Subcutaneous abdominal adipose tissue (tissue), 5 donors: ENCODE measurements around the gene EDIL3.

ENCODE experiments used
- H3K27ac ChIP-seq: one replicate; pipeline ENCODE4 v1.7.0; 2013; ENCODE audit warnings: low read depth, mild to moderate bottlenecking, inconsistent platforms, low read length, moderate library complexity
- H3K27me3 ChIP-seq, 5 donors: one replicate each; pipeline ENCODE4 v1.7.0; 2013; ENCODE audit warnings: low read length in 5 of 5, inconsistent platforms in 1 of 5; ENCODE audit not compliant: control insufficient read depth in 5 of 5, insufficient read depth in 4 of 5
- H3K36me3 ChIP-seq, 5 donors: one replicate each; pipeline ENCODE4 v1.7.0; 2013; ENCODE audit warnings: low read length in 5 of 5; ENCODE audit not compliant: control insufficient read depth in 5 of 5, insufficient read depth in 5 of 5
- H3K4me1 ChIP-seq, 5 donors: one replicate each; pipeline ENCODE4 v1.7.0; 2013; ENCODE audit warnings: low read length in 5 of 5, mild to moderate bottlenecking in 3 of 5, moderate library complexity in 1 of 5; ENCODE audit not compliant: control insufficient read depth in 5 of 5, insufficient read depth in 5 of 5
- H3K4me3 ChIP-seq, 5 donors: one replicate each; pipeline ENCODE4 v1.7.0; 2013; ENCODE audit warnings: low read length in 5 of 5, low read depth in 1 of 5
- H3K9ac ChIP-seq, 5 donors: one replicate each; pipeline ENCODE4 v1.7.0; 2013; ENCODE audit warnings: low read length in 5 of 5, mild to moderate bottlenecking in 4 of 5, moderate library complexity in 3 of 5
- H3K9me3 ChIP-seq, 5 donors: one replicate each; pipeline ENCODE4 v1.7.0; 2013; ENCODE audit warnings: low read length in 5 of 5; ENCODE audit not compliant: control insufficient read depth in 5 of 5
- donor health status: healthy.
- donor health status: healthy.
- donor health status: healthy.
- donor health status: healthy.
- donor health status: healthy.

The EDIL3 gene

DNA sequence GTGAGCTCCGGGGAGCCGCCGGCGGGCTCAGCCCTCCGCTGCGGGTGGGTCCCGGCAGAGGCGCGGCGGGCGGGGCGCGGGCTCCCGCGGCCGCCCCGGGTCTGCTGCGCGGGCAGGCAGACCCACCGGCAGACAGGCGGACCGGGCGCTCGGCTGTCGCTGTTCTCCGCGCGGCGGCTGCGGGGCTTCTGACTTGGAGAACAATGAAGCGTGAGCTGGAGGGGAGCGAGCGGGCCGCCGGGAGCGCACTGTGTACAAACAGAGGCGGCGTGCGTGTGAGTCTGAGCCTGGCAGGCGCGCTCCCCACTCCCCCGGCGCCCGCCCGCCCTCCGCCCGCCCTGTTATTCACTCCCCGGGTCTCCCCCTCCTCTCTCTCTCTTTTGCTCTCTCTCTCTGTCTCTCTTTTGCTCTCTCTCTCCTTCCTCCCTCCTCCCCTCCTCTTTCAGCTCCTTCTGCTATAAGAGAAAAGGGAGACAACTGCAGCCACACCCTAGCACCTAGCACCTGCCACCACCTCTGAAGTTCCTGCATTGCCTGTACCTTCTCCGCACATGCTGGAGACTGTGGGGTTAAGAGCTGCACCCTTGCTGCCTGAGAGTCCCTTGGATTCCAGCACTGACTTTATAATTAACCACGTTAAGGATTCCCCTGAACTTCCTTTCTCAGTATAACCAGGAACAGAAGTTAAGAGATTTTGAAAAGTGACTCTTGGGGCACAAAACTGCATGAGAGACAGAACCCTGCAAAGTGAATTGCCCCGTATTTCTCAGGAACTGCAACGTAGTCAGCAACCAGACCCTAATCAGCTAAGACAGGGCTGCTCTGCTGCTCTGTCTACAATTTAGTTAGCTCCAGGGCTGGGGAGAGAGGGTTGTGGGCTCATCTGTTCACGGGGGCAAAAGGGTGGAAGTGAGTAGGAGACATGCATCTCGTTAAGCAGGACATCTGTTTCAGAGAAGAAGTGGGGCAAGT, at the start of gene EDIL3:
Gene EDIL3 (minus strand): TSS at position 277 of the 972 bp plus-strand sequence. CDS start 506 bp downstream, outside the sequence.
- Histone ChIP-seq H3K4me1 (peaks cover 0 to 28% (median 26%) of the 10 kb centered on the region in 5 donors), H3K27me3 (peaks cover 20 to 33% (median 31%) of the 10 kb centered on the region in 5 donors), H3K27ac (no peak within 1 kb of the TSS), H3K4me3 (peak within 1 kb of the TSS; percentile 22 to 72 (median 63)), H3K9me3 (no peaks in the 10 kb centered on the region), H3K9ac (peak within 1 kb of the TSS in 1 of 5 donors; percentile 8), H3K36me3 (no peaks in the 10 kb centered on the region)

- no peak overlapping the region for H3K4me3 ChIP-seq
- no peak overlapping the region for H3K9ac ChIP-seq
- H3K9me3 ChIP-seq: no peaks in the 10 kb centered on the region
- no peaks in the 10 kb centered on the region for H3K36me3 ChIP-seq
- H3K27me3 ChIP-seq: no peaks in the 10 kb centered on the region
- no peak overlapping the region for H3K27ac ChIP-seq
- H3K4me1 ChIP-seq: peaks cover 0 to 6% (median 0%) of the 10 kb centered on the region in 5 donors
Measured at GRCh38 chr5:84433461-84433860, 48.8 kb upstream of the EDIL3 start.

DNA sequence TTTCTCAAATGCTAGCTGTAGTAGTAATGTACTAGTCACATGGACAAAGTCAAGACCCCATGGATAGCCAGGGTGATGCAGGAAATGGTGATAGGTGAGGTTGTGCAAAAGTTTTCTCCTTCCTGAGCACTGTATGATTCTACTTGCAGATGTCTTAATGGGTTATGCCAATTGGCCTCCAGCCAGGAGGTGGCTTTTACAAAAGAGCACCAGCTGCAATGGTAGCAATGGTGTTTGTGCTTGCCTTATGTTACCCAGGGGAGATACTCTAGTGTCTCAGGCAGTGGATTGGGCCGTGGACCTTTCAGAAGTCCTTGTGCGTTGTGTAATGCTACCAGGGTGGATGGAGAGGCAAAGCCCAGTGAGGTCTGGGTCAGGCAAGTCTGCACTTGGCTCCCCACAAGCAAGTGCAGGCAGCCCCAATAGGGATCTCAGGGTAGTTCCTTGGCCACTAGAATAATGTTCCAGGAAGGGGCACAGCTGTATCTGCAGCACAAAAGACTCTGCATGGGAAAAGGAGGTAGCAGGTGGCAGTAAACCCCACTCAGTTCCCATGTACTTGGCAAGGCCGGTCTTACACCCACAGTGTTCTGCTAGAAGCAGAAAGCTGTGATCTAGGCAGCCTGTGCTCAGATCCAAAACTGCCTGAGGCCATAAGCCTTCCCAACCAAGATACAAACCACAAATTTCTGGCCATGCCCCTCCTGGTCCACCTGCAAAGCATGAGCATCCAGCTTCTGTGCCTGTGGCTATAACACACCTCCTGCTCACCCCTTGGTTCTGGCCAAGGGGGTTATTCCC, 46.4 kb upstream of the EDIL3 start:
- H3K9ac ChIP-seq: no peak overlapping the region
- H3K4me3 ChIP-seq: no peak overlapping the region
- no peak overlapping the region for H3K27ac ChIP-seq

GRCh38 chr5:84430079-84430478, 45.4 kb upstream of the EDIL3 start:
- H3K27ac ChIP-seq: no peak overlapping the region
- no peak overlapping the region for H3K9ac ChIP-seq
- no peaks in the 10 kb centered on the region for H3K9me3 ChIP-seq
- no peak overlapping the region for H3K4me3 ChIP-seq
- peaks cover 0 to 6% (median 0%) of the 10 kb centered on the region in 5 donors for H3K4me1 ChIP-seq
- H3K27me3 ChIP-seq: no peaks in the 10 kb centered on the region
- no peaks in the 10 kb centered on the region for H3K36me3 ChIP-seq

More for the DNA sequence above, 46.4 kb upstream of the EDIL3 start:
- Histone ChIP-seq H3K36me3 (no peaks in the 10 kb centered on the region), H3K4me1 (peaks cover 0 to 6% (median 0%) of the 10 kb centered on the region in 5 donors), H3K9me3 (no peaks in the 10 kb centered on the region), H3K27me3 (no peaks in the 10 kb centered on the region)

- Histone ChIP-seq H3K9ac (no peak overlapping the region), H3K36me3 (no peaks in the 10 kb centered on the region), H3K9me3 (no peaks in the 10 kb centered on the region), H3K4me3 (no peak overlapping the region), H3K4me1 (no peaks in the 10 kb centered on the region), H3K27ac (no peak overlapping the region), H3K27me3 (no peaks in the 10 kb centered on the region)
Measured at GRCh38 chr5:84425365-84425881, 40.7 kb upstream of the EDIL3 start.

DNA sequence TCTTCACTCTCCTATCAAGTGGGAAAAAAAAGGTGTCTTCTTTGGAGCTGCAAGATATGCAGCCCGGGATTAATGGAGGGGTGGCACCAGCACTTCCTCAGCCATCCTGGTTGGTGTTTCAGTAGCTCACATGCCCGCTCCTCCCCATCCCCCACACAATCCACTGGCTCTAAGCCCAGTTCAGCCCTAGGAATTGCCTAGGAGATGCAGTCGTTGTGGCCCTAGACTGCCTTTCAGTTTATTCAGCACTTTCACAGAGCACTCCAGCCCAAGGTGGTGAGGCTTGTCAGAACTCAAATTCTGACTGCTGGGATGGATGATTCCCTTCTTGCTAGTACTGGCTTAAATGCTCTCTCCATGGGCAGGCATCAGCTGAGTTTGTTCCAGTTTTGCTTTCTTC, 35.1 kb upstream of the EDIL3 start:
- no peaks in the 10 kb centered on the region for H3K4me1 ChIP-seq
- peaks cover 0 to 8% (median 5%) of the 10 kb centered on the region in 5 donors for H3K9me3 ChIP-seq
- no peak overlapping the region for H3K27ac ChIP-seq
- no peak overlapping the region for H3K9ac ChIP-seq
- no peak overlapping the region for H3K4me3 ChIP-seq
- peaks cover 0 to 6% (median 0%) of the 10 kb centered on the region in 5 donors for H3K27me3 ChIP-seq
- no peaks in the 10 kb centered on the region for H3K36me3 ChIP-seq

DNA sequence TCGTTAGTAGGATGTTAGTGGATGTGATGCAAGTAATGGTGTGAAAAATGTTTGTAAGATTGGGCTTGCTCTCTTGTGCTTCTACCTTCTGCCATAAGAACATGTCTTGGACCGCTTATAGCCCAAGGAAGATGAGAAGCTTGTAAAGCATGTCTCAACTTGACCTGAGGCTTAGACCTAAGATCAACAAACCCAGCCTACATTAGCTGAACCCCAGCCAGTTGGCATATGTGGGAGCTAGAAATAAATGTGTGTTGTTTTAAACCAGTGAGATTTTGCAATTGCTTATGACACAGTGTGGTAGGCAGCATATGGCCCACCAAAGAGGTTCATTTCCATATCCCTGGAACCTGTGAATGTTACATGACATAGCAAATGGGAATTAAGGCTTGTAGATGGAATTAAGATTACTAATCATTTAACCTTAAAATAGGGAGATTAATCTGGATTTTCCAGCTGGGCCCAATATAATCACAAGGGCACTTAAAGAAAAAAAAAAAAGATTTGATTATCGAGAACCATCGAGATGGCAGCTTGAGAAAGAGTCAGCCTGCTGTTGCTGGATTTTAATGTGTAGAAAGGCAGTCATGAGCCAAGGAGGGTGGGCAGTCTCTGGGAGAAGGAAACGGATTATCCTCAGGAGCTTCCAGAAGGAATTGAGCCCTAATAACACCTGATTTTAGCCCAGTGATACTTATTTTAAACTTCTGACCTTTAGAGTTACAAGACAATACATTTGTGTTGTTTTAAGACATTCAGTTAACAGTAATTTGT, 27.3 kb upstream of the EDIL3 start:
- Histone ChIP-seq H3K27me3 (no peaks in the 10 kb centered on the region), H3K4me3 (no peak overlapping the region), H3K36me3 (no peaks in the 10 kb centered on the region), H3K27ac (no peak overlapping the region), H3K4me1 (no peaks in the 10 kb centered on the region), H3K9ac (no peak overlapping the region), H3K9me3 (no peaks in the 10 kb centered on the region)

DNA sequence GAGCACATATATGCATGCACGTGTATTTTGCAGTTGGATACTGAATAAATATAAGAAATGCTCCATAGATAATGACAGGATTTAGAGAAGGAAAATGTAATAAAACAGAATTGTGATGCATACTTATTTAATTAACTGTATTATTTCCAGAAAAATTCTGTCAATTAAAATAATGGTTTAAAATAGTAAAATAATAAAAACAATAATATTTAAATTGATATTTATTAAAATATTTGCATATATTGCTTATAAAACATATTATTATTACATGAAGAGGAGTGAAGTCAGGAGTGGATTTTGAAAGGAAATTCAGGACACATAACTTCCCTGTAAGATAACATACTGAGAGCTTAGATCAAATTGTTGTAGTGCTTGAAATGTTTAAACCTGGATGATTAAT, 21.4 kb upstream of the EDIL3 start:
- Histone ChIP-seq H3K9me3 (no peaks in the 10 kb centered on the region), H3K4me1 (no peaks in the 10 kb centered on the region), H3K9ac (no peak overlapping the region), H3K27me3 (no peaks in the 10 kb centered on the region), H3K4me3 (no peak overlapping the region), H3K27ac (no peak overlapping the region), H3K36me3 (no peaks in the 10 kb centered on the region)

DNA sequence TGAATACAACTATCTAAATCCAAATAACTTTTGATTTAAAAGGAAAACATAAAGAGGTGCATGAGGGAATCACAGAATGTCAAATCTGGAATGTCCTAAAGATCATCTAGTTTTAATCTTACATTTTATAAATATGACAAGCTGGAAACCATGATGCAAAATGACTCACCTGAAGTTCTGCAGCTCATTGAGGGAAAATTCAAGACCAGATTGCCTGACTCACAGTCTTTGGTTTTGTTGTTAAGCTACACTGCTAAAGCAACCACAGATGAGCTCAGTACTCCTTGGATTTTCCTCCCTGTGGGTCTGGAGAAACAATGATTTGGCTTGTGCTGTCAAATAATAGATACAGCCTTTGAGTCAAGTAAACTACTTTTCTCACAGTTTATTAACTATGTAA, 19.1 kb upstream of the EDIL3 start:
- no peak overlapping the region for H3K9ac ChIP-seq
- no peak overlapping the region for H3K27ac ChIP-seq
- no peak overlapping the region for H3K4me3 ChIP-seq
- no peaks in the 10 kb centered on the region for H3K27me3 ChIP-seq
- no peaks in the 10 kb centered on the region for H3K36me3 ChIP-seq
- no peaks in the 10 kb centered on the region for H3K9me3 ChIP-seq
- no peaks in the 10 kb centered on the region for H3K4me1 ChIP-seq
